Measurements from ENCODE around the gene MAL.

Gene MAL

GRCh38 chr2:94996305-94997100 lies 29.0 kb upstream of the MAL start:
- no peak for DNase-seq (ENCODE audit: low read depth in 2 of 2)

GRCh38 chr2:94997981-94998930 lies 27.3 kb upstream of the MAL start:
- no peak for DNase-seq (ENCODE audit: low read depth in 2 of 2)

GRCh38 chr2:94999431-94999883 lies 26.1 kb upstream of the MAL start:
- DNase-seq (ENCODE audit: low read depth in 2 of 2) = no peak

- no peak for DNase-seq (ENCODE audit: low read depth in 2 of 2)
Measured at GRCh38 chr2:95001051-95001562, 24.4 kb upstream of the MAL start.

GRCh38 chr2:95001701-95002100 lies 23.8 kb upstream of the MAL start:
- DNase-seq (ENCODE audit: low read depth in 2 of 2) = no peak

GRCh38 chr2:95002498-95002897 lies 23.0 kb upstream of the MAL start:
- DNase-seq (ENCODE audit: low read depth in 2 of 2) = no peak

GRCh38 chr2:95004287-95004686 lies 21.2 kb upstream of the MAL start:
- no peak for DNase-seq (ENCODE audit: low read depth in 2 of 2)

GRCh38 chr2:95004711-95005110 lies 20.8 kb upstream of the MAL start:
- no peak for DNase-seq (ENCODE audit: low read depth in 2 of 2)

- DNase-seq (ENCODE audit: low read depth in 2 of 2) = no peak
Measured at GRCh38 chr2:95005726-95006125, 19.8 kb upstream of the MAL start.

GRCh38 chr2:95006588-95006987 lies 18.9 kb upstream of the MAL start:
- no peak for DNase-seq (ENCODE audit: low read depth in 2 of 2)

GRCh38 chr2:95007031-95007609 lies 18.4 kb upstream of the MAL start:
- DNase-seq (ENCODE audit: low read depth in 2 of 2) = no peak

GRCh38 chr2:95007822-95008221 lies 17.7 kb upstream of the MAL start:
- DNase-seq (ENCODE audit: low read depth in 2 of 2) = no peak

GRCh38 chr2:95008306-95008705 lies 17.2 kb upstream of the MAL start:
- no peak for DNase-seq (ENCODE audit: low read depth in 2 of 2)

GRCh38 chr2:95008996-95009395 lies 16.5 kb upstream of the MAL start:
- DNase-seq (ENCODE audit: low read depth in 2 of 2) = no peak

- DNase-seq (ENCODE audit: low read depth in 2 of 2) = no peak
Measured at GRCh38 chr2:95009412-95009811, 16.1 kb upstream of the MAL start.

- DNase-seq (ENCODE audit: low read depth in 2 of 2) = no peak
Measured at GRCh38 chr2:95010126-95010525, 15.4 kb upstream of the MAL start.

- no peak for DNase-seq (ENCODE audit: low read depth in 2 of 2)
Measured at GRCh38 chr2:95010718-95011117, 14.8 kb upstream of the MAL start.

GRCh38 chr2:95012881-95013550 lies 12.5 kb upstream of the MAL start:
- DNase-seq (ENCODE audit: low read depth in 2 of 2) = no peak

GRCh38 chr2:95013726-95014125 lies 11.8 kb upstream of the MAL start:
- no peak for DNase-seq (ENCODE audit: low read depth in 2 of 2)

GRCh38 chr2:95014126-95014708 lies 11.3 kb upstream of the MAL start:
- DNase-seq (ENCODE audit: low read depth in 2 of 2) = no peak

- DNase-seq (ENCODE audit: low read depth in 2 of 2) = no peak
Measured at GRCh38 chr2:95015261-95015912, 10.1 kb upstream of the MAL start.
